Stomach (tissue), 9 donors: ENCODE data around the gene PIAS2. TPM values are rescaled to one million over a fixed set of nuclear protein-coding genes. Genes with fewer than 3 reads are reported as not detected.

Experiments used
- DNase-seq, 2 donors: peaks; one replicate each; pipeline versions ENCODE4 v3.0.0 to v3.0.0-alpha.2; 2013 to 2019
- H3K27ac ChIP-seq, 5 donors: fragments of 200-600 bp in 4 of 5; sonication (generic) in 4 of 5; one replicate each; pipeline ENCODE4 v1.5.1; 2013 to 2019; ENCODE audit warnings: mild to moderate bottlenecking in 1 of 5, moderate library complexity in 1 of 5
- H3K27me3 ChIP-seq, 3 donors: fragments of 200-600 bp; sonication (generic); one replicate each; pipeline ENCODE4 v1.5.1; 2017 to 2019; ENCODE audit warnings: mixed run types in 1 of 3
- H3K36me3 ChIP-seq, 4 donors: fragments of 200-600 bp; sonication (generic); 1 replicate in 3 of 4; 2 replicates in 1 of 4; pipeline ENCODE4 v1.5.1; 2016 to 2019
- H3K4me1 ChIP-seq, 4 donors: fragments of 200-600 bp; sonication (generic); one replicate each; pipeline ENCODE4 v1.5.1; 2016 to 2019
- H3K4me3 ChIP-seq, 4 donors: fragments of 200-600 bp; sonication (generic) in 3 of 4; one replicate each; pipeline ENCODE4 v1.5.1; 2016 to 2019; ENCODE audit warnings: mild to moderate bottlenecking in 1 of 4
- H3K9me3 ChIP-seq, 4 donors: fragments of 200-600 bp; sonication (generic); one replicate each; pipeline ENCODE4 v1.5.1; 2016 to 2019
- EP300 ChIP-seq: sonication (generic); formaldehyde crosslinking; IDR thresholded peaks from one replicate; pipeline ENCODE4 v1.6.1; 2017; ENCODE audit warnings: antibody characterized with exemption
- POLR2A ChIP-seq, 4 donors: fragments of 450-650 bp; IDR thresholded peaks; one replicate each; pipeline ENCODE4 v1.6.1; 2016; ENCODE audit warnings: antibody characterized with exemption in 4 of 4, control low read depth in 2 of 4, mild to moderate bottlenecking in 1 of 4, moderate library complexity in 1 of 4
- POLR2AphosphoS5 ChIP-seq, 3 donors: sonication (generic); formaldehyde crosslinking; IDR thresholded peaks; one replicate each; pipeline ENCODE4 v1.6.1; 2016; ENCODE audit warnings: antibody characterized with exemption in 3 of 3
- WGBS, 5 donors: extraction: QIAGEN DNeasy Blood & Tissue Kit in 3 of 5; methylation state at CpG; one replicate each; pipeline versions ENCODE4 v1.1.5 to v1.1.7; 2013 to 2018; 5-methylcytosine and 5-hydroxymethylcytosine counted together
- intact Hi-C: fragments of 100-400 bp; cut with DNase I; formaldehyde crosslinking; loops from one replicate; pipeline ENCODE4 v1.15.1; 2023; ENCODE audit warnings: low total_unique reads
- polyA plus RNA-seq, 3 donors: library from polyadenylated mRNA; stranded (reverse); fragments of 200-250 nt; gene quantifications; one replicate each; pipeline ENCODE4 v1.2.3, GENCODE V29; 2013
- total RNA-seq, 5 donors: library from RNA; depleted of rRNA; stranded (reverse); fragments of >200 nt; gene quantifications; one replicate each; pipeline versions ENCODE4 v1.1.0 to v1.2.3, GENCODE V29; 2014 to 2016
- TF ChIP-seq, protein P1 (sequence below), 7 experiments: fragments of 450-650 bp in 4 of 7; fragments of 200-600 bp in 3 of 7; sonication (generic) in 3 of 7; IDR thresholded peaks; one replicate each; pipeline ENCODE4 v1.5.1; 2016 to 2019; ENCODE audit warnings: antibody characterized with exemption in 7 of 7, control low read depth in 2 of 7, mild to moderate bottlenecking in 1 of 7
- donor health status: healthy with polysubstance abuse.
- donor health status: Bipolar disorder and iron deficiency.
- donor health status: healthy.

The PIAS2 gene
- total and polyA plus RNA-seq, 8 donors = 3.4 to 83.4 (median 31.4) TPM

DNA sequence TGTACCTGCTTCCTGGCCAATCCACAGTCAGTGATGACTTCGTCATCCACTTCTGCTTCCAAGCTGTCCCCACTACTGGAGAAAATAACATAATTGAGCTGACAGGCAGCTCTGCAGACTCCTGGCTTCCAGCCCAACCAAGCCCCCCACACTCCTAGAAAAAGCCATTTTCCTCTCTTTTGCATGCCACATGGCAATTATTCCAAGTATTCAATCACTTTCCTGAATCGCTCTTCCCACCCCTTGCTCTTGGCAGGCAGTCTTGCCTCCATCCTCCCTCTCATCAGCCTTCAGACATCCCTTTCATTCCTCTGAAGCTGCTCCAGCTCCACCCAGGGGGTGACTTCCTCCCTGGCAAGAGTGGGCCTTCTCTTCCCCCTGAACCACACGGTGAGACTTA lies 146.2 kb downstream of the PIAS2 start:
- peak in 1 of 2 donors; percentile 20 for DNase-seq
- Histone ChIP-seq H3K27me3 (peaks cover 0 to 13% (median 0%) of the 10 kb centered on the region in 3 donors), H3K4me3 (no peak overlapping the region), H3K4me1 (no peaks in the 10 kb centered on the region), H3K9me3 (no peaks in the 10 kb centered on the region), H3K36me3 (no peaks in the 10 kb centered on the region), H3K27ac (no peak overlapping the region)
- intact Hi-C loops = no loop called here
- WGBS, 5 donors = 44 to 57% (median 55%) methylated on average over 3 of the region's 3 CpGs
- TF ChIP-seq POLR2A (IDR thresholded peaks at IDR 0.05) (no peak), POLR2AphosphoS5 (IDR thresholded peaks at IDR 0.05) (no peak), EP300 (no peak)
- TF ChIP-seq, protein P1, sequence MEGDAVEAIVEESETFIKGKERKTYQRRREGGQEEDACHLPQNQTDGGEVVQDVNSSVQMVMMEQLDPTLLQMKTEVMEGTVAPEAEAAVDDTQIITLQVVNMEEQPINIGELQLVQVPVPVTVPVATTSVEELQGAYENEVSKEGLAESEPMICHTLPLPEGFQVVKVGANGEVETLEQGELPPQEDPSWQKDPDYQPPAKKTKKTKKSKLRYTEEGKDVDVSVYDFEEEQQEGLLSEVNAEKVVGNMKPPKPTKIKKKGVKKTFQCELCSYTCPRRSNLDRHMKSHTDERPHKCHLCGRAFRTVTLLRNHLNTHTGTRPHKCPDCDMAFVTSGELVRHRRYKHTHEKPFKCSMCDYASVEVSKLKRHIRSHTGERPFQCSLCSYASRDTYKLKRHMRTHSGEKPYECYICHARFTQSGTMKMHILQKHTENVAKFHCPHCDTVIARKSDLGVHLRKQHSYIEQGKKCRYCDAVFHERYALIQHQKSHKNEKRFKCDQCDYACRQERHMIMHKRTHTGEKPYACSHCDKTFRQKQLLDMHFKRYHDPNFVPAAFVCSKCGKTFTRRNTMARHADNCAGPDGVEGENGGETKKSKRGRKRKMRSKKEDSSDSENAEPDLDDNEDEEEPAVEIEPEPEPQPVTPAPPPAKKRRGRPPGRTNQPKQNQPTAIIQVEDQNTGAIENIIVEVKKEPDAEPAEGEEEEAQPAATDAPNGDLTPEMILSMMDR (IDR thresholded peaks at IDR 0.05) = no peak

DNA sequence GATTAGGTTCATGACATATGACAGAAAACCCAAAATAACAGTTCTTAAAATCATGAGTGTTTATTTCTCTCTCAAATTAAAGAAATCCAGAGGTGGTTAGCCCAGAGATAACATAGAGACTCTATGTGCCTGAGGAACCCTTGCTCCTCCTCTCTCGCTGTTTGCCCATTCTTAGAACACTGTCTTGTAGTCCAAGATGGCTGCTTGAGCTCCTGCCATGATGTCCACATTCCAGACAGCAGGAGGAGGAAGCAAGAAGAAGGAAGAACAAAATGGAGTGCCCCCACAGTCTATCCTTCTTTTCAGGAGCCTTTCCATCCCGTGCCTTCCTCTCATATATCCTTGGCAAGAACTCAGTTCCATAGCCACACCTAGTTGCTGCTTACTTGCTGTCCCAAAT lies 146.6 kb downstream of the PIAS2 start:
- whole genome bisulfite sequencing, 5 donors = 73 to 88% (median 83%) methylated on average over 2 of the region's 2 CpGs
- TF ChIP-seq POLR2AphosphoS5 (IDR thresholded peaks at IDR 0.05) (no peak), EP300 (no peak), POLR2A (IDR thresholded peaks at IDR 0.05) (no peak)
- TF ChIP-seq, protein P1 (IDR thresholded peaks at IDR 0.05) = no peak
- Histone ChIP-seq H3K36me3 (no peaks in the 10 kb centered on the region), H3K4me1 (no peaks in the 10 kb centered on the region), H3K27ac (no peak overlapping the region), H3K27me3 (peaks cover 0 to 13% (median 0%) of the 10 kb centered on the region in 3 donors), H3K9me3 (no peaks in the 10 kb centered on the region), H3K4me3 (no peak overlapping the region)
- no peak for DNase-seq
- intact Hi-C loops = no loop called here

DNA sequence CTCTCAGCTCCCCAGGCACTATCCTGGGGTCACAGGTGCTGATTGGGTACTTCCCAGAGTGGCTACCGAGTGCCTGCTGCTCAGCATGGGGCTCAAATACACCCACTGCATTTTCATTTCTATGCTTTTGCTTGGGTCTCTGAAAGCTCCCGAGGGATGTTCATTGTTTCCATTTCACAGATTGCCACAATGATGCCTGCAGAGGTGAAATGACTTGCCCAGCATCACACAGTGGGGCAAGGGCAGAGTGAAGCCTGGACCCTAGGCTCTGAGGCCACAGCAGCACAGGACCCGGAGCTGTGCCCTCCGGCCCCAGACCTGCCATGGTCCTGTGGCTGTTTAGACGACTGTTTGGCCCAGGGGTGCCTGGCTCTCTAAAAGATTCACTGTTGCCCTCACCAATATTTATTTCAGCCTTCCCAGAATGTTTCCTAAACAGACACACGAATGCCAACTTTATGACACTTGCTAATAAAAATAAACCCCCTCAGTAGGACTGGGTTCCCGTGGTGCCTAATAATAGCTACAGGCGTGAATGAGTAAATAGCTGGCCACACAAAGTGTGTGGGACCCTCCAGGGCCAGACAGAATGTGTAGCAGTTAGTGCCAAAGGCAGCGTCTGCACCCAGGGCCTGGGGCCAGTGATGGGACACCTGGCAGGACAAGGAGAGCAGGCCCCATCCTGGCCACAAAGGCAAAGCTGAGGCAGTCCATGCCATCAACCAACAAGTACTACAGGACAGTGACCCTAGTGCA lies 149.0 kb downstream of the PIAS2 start:
- TF ChIP-seq, protein P1 (IDR thresholded peaks at IDR 0.05) = no peak
- no peak for TF ChIP-seq EP300
- no peak for TF ChIP-seq POLR2A (IDR thresholded peaks at IDR 0.05)
- TF ChIP-seq POLR2AphosphoS5 (IDR thresholded peaks at IDR 0.05) = no peak
- H3K4me1 ChIP-seq = no peaks in the 10 kb centered on the region

DNA sequence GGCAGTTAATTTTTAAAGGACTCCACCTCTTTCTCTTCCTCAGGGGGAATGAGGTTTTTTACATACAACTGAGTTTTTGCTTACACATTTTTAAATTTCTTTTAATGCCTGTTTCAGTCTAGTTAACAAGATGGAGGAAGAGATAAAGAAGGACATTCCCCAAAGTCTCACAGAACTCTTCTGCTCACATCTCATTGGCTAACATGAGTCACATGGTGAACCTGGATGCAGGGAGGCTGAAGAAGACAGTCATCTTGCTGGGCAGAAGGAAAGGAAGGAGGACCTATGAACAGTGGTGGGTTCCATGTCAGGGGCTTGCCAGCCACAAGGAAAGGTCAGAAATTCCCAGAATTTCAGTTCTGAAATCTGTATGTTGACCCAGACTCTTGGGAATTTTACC lies 150.1 kb downstream of the PIAS2 start:
- Histone ChIP-seq H3K27me3 (peaks cover 0 to 30% (median 0%) of the 10 kb centered on the region in 3 donors), H3K27ac (no peak overlapping the region), H3K4me3 (no peak overlapping the region), H3K36me3 (no peaks in the 10 kb centered on the region), H3K9me3 (no peaks in the 10 kb centered on the region), H3K4me1 (no peaks in the 10 kb centered on the region)
- TF ChIP-seq, protein P1 (IDR thresholded peaks at IDR 0.05) = no peak
- TF ChIP-seq POLR2A (IDR thresholded peaks at IDR 0.05) (no peak), POLR2AphosphoS5 (IDR thresholded peaks at IDR 0.05) (no peak), EP300 (no peak)
- DNase-seq = no peak
- intact Hi-C loops = no loop called here

More for the DNA sequence above, 149.0 kb downstream of the PIAS2 start:
- Histone ChIP-seq H3K9me3 (no peaks in the 10 kb centered on the region), H3K27me3 (peaks cover 0 to 21% (median 0%) of the 10 kb centered on the region in 3 donors), H3K27ac (no peak overlapping the region), H3K36me3 (no peaks in the 10 kb centered on the region), H3K4me3 (no peak overlapping the region)
- WGBS, 5 donors = 64 to 74% (median 69%) methylated on average over 9 of the region's 9 CpGs
- intact Hi-C loops = no loop called here
- no peak for DNase-seq
